Measurements from ENCODE around the gene PADI3. TPM values are rescaled to one million over a fixed set of nuclear protein-coding genes. Genes with fewer than 3 reads are reported as not detected.

PADI3 gene
- total and polyA plus RNA-seq, 2 donors (not counting 3 experiments of a cell fraction or from before 2014, with no cell fraction given) = not detected

- ChIA-PET POLR2A (no interaction called here), CTCF (interaction anchor here (1.0 to 8.7 kb wide), 5 partner anchors 9 to 112 kb away, joined by 3 to 261 read pairs (median 5); partner anchors contain the start of gene PADI3)
- peaks cover 18% of the 10 kb centered on the region for H3K4me1 ChIP-seq (ENCODE audit: control insufficient read depth, extremely low read depth, insufficient read depth, low read length)
- intact Hi-C loops (cut with micrococcal nuclease) = loop anchor here (1.0 to 10.0 kb wide), 6 partner anchors 37 to 285 kb away; no protein-coding TSS in a partner anchor
- dilution Hi-C loops (cut with MboI; ENCODE audit: extremely low pct_ligation_motif_present, low sequenced_read_pairs) = no loop called here
- H3K9ac ChIP-seq (replicated peaks; ENCODE audit: extremely low read depth, insufficient read depth, low read length) = no peak overlapping the region
- no peaks in the 10 kb centered on the region for H3K9me1 ChIP-seq (replicated peaks; ENCODE audit: control insufficient read depth, extremely low read depth, insufficient read depth, low read length)
- H3K9me3 ChIP-seq (replicated peaks; ENCODE audit: control insufficient read depth, insufficient read depth, low read length) = no peaks in the 10 kb centered on the region
- TF ChIP-seq EZH2 (IDR thresholded peaks at IDR 0.05; ENCODE audit: borderline replicate concordance, low read depth, low read length, severe bottlenecking) (no peak), CTCF (IDR thresholded peaks at IDR 0.05; ENCODE audit: extremely low read depth in 1 of 2, insufficient read depth in 1 of 2, low read depth in 1 of 2, low read length in 2 of 2) (no peak), GATA2 (IDR thresholded peaks at IDR 0.05; ENCODE audit: insufficient read depth, insufficient read length, low read depth, low read length) (no peak), MYC (IDR thresholded peaks at IDR 0.05; ENCODE audit: low read depth, low read length) (no peak), FOS (IDR thresholded peaks at IDR 0.05; ENCODE audit: borderline replicate concordance, insufficient read depth, low read length) (no peak), POLR2AphosphoS5 (IDR thresholded peaks at IDR 0.05; ENCODE audit: insufficient read depth, low read depth, low read length) (no peak), MAX (IDR thresholded peaks at IDR 0.05; ENCODE audit: insufficient read depth, insufficient read length) (no peak), POLR2A (IDR thresholded peaks at IDR 0.05; ENCODE audit: low read depth, low read length) (no peak), JUN (IDR thresholded peaks at IDR 0.05; ENCODE audit: borderline replicate concordance, insufficient read depth, insufficient read length, low read depth) (no peak)
- no peak for DNase-seq (ENCODE audit: low read depth, low spot score)
- no peak overlapping the region for H3K27ac ChIP-seq (ENCODE audit: insufficient read depth, low read depth, low read length)
- no peaks in the 10 kb centered on the region for H4K20me1 ChIP-seq (replicated peaks; ENCODE audit: control insufficient read depth, extremely low read depth, insufficient read depth, low read length)
- H2AFZ ChIP-seq (ENCODE audit: low read depth, low read length) = no peak overlapping the region
- H3K27me3 ChIP-seq (ENCODE audit: control insufficient read depth in 2 of 2, insufficient read depth in 2 of 2, low read length in 2 of 2) = peaks cover 4 to 8% of the 10 kb centered on the region in 2 experiments
- H3K79me2 ChIP-seq (ENCODE audit: control insufficient read depth, insufficient read depth, low read length) = no peaks in the 10 kb centered on the region
- no TSS peak for BruUV-seq (replicated peaks)
- no peak overlapping the region for H3K4me3 ChIP-seq (replicated peaks in 1 of 3; ENCODE audit: insufficient read depth in 1 of 3, low read depth in 1 of 3, low read length in 3 of 3)
- no peaks in the 10 kb centered on the region for H3K36me3 ChIP-seq (ENCODE audit: control insufficient read depth in 2 of 2, extremely low read depth in 1 of 2, insufficient read depth in 2 of 2, low read length in 2 of 2)
- no peak for FAIRE-seq
- H3K4me2 ChIP-seq (ENCODE audit: insufficient read depth, low read length) = no peak overlapping the region
Measured at GRCh38 chr1:17237561-17237903, 11.4 kb upstream of the PADI3 start.

Measured in endothelial cell of umbilical vein (primary cell).